GM13977 (cell line): ENCODE data around the gene CILP2.
A peak's percentile ranks its signal among the peaks of the same experiment; 100 is the strongest.

ENCODE experiments used
- DNase-seq: peaks from one replicate; pipeline ENCODE4 v3.0.0; 2012; ENCODE audit warnings: low spot score
- in situ Hi-C: fragments of 300-500 bp; cut with MboI; formaldehyde crosslinking; loops from one replicate; pipeline ENCODE4 v1.12.0; 2022; ENCODE audit warnings: low sequenced_read_pairs, low pct_unique_long_range_greater_than_20kb, mixed read lengths, inconsistent platforms; ENCODE audit not compliant: unreplicated experiment
- TF ChIP-seq, protein P1 (sequence below): IDR thresholded peaks from 2 replicates; pipeline ENCODE4 v1.5.1; 2012; ENCODE audit warnings: mild to moderate bottlenecking, control low read depth; ENCODE audit not compliant: insufficient read depth; ENCODE audit errors: extremely low read depth, missing control alignments

CILP2 gene

DNA sequence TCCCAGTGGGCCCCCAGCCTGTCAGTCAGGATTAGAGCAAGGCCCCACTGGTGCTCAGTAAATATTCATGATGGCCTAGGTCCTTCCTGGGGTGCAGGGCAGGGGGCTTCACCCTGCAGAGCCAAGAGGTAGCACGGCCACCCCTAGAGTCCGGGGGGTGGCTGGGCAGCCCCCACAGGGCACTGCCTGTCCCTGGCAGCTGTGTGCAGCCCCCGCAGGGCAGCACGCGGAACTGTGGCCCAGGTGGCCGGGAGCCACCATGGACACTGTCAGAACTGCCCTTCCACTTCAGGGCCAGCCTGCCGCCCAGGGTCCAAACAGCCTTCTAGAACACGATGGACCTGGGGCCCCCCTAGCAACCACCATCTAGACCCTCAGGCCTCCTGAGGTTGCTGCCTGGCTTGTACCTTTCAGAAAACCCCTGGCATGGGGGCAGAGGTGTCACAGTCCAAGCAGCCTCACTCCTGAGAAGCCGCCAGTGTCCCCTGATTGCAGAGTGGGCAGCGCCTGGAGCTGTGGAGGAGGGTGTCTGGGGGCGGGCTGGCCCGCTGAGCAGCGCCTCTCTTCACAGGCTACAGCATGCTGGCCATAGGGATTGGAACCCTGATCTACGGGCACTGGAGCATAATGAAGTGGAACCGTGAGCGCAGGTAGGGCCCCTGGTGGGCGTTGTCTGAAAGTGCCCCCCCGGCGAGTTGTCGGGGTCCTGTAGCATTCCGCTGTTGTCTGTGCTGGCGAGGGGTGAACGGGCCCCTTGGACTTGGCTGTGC is 12.3 kb upstream of the CILP2 start:
- no peak for DNase-seq
- TF ChIP-seq, protein P1, sequence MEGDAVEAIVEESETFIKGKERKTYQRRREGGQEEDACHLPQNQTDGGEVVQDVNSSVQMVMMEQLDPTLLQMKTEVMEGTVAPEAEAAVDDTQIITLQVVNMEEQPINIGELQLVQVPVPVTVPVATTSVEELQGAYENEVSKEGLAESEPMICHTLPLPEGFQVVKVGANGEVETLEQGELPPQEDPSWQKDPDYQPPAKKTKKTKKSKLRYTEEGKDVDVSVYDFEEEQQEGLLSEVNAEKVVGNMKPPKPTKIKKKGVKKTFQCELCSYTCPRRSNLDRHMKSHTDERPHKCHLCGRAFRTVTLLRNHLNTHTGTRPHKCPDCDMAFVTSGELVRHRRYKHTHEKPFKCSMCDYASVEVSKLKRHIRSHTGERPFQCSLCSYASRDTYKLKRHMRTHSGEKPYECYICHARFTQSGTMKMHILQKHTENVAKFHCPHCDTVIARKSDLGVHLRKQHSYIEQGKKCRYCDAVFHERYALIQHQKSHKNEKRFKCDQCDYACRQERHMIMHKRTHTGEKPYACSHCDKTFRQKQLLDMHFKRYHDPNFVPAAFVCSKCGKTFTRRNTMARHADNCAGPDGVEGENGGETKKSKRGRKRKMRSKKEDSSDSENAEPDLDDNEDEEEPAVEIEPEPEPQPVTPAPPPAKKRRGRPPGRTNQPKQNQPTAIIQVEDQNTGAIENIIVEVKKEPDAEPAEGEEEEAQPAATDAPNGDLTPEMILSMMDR: no peak
- in situ Hi-C loops: loop anchor here (10.0 to 25.0 kb wide), 3 partner anchors 119 to 712 kb away; partner anchors contain the start of gene GMIP

DNA sequence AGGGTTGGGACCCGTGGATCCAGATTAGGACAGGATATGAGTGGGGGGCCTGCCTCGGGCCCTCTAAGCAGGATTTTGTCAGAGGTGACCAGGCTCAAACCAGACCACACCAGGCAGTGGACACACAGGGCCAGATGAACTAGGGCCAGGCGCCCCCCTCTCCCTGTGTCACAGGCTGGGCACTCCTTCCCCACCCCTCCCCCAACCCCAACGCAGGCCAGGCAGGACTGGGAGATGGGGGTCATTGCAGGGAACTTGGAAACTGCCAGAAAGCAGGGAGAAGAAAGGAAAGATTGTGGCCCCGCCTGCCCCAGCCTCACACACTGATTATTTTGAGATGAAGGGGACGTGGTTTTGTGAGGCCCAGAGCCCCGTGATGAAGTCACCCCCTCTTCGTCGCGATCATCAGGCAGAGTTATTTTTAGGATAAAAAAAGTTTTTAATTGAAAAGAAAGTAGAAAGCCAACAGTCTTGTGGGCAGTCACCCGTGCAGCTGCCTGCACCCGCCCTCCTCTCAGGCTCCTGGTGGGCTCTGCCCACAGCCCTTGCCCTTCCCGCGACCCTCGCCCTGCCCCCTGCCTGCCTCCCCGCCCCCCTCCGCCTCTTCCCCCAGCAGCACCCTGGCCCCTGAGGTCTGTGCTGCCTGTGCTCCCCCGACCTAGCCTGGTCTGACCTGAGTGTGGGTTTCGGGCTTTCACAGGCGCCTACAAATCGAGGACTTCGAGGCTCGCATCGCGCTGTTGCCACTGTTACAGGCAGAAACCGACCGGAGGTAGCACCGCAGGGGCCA is 11.3 kb upstream of the CILP2 start:
- peak; percentile 89 for DNase-seq
- in situ Hi-C loops: loop anchor here (10.0 to 25.0 kb wide), 3 partner anchors 118 to 711 kb away; partner anchors contain the start of gene GMIP
- TF ChIP-seq, protein P1: no peak

DNA sequence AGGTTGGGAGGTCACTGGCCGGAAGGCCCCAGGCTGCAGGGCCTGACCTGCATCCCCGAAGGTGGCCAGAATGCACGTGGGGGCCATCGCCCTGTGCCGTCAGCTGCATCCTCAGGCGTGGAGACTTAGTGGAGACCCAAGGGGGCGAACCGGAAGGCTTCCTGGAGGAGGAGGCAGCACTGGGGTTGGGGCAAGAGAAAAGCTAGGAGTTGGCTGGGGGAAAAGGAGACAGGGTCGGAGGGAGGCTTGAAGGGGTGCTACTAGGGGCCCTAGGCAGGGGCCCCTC is 10.8 kb upstream of the CILP2 start:
- no peak for DNase-seq
- TF ChIP-seq, protein P1: no peak
- in situ Hi-C loops: loop anchor here (10.0 to 25.0 kb wide), 3 partner anchors 117 to 710 kb away; partner anchors contain the start of gene GMIP

DNA sequence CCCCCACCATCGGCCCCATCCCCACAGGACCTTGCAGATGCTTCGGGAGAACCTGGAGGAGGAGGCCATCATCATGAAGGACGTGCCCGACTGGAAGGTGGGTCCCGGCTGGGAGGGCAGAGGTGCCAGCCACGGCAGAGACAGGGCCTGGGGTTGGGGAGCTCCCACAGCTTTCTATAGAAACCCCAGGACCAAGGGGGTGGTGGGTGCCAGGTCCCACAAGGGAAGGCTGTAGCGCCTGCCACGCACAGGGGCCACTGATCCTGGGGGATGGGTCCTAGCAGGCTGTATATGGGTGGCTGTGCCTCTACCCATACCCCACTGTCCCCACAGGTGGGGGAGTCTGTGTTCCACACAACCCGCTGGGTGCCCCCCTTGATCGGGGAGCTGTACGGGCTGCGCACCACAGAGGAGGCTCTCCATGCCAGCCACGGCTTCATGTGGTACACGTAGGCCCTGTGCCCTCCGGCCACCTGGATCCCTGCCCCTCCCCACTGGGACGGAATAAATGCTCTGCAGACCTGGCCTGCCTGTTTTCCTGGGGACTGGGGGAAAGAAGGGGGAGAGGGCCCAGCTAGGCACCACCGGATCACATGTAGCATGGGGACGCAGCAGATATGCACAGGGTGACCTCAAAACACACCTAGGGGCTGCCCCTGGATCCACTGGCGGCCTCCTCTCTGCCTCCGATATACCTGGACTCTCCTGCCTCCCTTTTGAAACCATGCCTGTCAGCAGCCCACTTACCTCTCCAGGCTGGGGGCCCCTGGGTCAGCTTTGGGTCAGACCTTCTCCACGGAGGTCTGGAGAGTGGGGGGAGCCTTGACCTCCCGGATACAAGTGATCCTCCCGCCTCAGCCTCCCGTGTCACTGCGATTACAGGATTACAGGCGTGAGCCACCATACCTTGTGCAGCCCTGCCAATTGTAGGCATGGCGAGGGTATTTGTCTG is 10.1 kb upstream of the CILP2 start:
- in situ Hi-C loops: loop anchor here (10.0 to 25.0 kb wide), 3 partner anchors 117 to 709 kb away; partner anchors contain the start of gene GMIP
- DNase-seq: no peak
- TF ChIP-seq, protein P1: no peak

DNA sequence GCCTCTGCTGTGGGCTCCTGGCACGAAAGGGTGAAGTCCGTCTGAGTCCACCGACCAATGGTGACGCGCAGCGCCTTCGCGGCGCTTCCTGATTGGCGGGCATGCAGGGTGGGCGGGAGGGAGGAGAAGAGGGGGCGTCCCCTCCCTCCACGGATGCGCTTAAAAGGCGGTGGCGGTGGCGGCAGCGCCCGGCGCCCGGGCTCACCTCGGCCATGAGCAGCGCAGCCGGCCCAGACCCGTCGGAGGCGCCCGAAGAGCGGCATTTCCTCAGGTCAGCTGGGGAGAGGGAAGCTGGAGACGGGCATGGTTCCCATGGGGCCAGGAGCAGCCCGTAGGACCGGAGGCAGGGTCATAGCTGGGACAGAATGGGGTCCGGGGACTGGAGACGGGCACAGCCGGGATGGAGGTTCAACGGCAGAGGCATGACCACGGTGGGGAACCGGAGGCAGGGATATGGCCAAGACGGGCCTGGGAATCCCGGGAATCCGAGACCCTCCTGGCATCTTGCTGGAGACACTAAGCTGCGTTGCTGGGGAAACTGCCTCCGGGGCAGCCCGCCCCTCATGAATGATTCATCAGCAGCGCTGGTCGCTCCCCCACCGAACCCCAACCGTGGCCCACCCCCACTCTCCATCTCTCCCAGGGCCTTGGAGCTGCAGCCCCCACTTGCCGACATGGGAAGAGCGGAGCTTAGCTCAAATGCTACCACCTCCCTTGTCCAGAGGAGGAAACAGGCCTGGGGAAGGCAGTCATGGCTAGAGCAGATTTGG is 9.2 kb upstream of the CILP2 start, which contains the start of gene YJEFN3:
Gene YJEFN3, plus strand, starts transcription at position 191 of the 770 bp plus-strand sequence. Its CDS starts 22 bp downstream, at position 213.
- no peak for DNase-seq
- in situ Hi-C loops: loop anchor here (10.0 to 25.0 kb wide), 3 partner anchors 116 to 708 kb away; partner anchors contain the start of gene GMIP
- TF ChIP-seq, protein P1: no peak
